ENCODE measurements around the gene C14orf93. TPM values are rescaled to one million over a fixed set of nuclear protein-coding genes. Genes with fewer than 3 reads are reported as not detected.

C14orf93 gene
- total RNA-seq, 1 donor from 2014 or later = 16.0 TPM

DNA sequence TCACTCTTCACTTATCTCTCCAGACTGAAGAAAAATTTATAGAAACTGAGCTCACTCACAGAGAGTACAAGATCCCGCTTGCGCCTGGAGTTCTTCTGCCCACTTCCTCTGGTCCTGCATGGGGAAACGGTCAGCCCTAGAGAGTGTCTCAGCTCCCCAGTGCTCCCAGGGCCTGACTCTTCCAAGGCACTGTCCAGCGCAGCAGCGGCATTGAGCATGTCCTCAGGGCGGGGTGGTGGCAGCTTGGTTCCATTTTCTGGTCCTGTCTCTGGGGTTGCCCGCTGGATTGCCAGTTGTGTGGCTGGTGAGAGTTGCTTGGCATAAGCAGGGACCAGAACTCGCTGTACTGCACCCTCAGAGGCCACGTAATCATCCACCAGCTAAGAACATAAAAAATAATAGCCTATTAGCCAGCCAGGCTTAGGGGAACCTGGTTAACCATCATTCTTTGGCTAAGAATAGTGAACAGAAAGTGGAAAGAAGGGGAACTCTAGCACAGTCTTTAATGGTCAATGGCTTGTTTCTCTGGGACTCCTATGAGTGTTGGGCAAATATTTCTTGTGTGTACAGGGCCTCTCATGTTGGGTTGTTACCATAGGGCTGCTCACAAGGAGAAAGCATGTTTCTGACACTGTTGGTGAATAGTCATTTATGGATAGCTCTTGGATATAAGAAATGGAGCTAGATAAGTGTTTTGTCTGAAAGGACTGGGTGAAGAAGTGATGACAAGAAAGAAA, 13.9 kb downstream of the C14orf93 start:
- intact Hi-C loops (cut with DNase I) = no loop called here
- DNase-seq (ENCODE audit: extremely low spot score in 2 of 2) = no peak
- TF ChIP-seq POLR2AphosphoS5 (IDR thresholded peaks at IDR 0.05; ENCODE audit: insufficient read depth in 1 of 2, low read depth in 1 of 2) = no peak
- TF ChIP-seq POLR2A (IDR thresholded peaks at IDR 0.05) = no peak
- TF ChIP-seq, protein P1, sequence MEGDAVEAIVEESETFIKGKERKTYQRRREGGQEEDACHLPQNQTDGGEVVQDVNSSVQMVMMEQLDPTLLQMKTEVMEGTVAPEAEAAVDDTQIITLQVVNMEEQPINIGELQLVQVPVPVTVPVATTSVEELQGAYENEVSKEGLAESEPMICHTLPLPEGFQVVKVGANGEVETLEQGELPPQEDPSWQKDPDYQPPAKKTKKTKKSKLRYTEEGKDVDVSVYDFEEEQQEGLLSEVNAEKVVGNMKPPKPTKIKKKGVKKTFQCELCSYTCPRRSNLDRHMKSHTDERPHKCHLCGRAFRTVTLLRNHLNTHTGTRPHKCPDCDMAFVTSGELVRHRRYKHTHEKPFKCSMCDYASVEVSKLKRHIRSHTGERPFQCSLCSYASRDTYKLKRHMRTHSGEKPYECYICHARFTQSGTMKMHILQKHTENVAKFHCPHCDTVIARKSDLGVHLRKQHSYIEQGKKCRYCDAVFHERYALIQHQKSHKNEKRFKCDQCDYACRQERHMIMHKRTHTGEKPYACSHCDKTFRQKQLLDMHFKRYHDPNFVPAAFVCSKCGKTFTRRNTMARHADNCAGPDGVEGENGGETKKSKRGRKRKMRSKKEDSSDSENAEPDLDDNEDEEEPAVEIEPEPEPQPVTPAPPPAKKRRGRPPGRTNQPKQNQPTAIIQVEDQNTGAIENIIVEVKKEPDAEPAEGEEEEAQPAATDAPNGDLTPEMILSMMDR (IDR thresholded peaks at IDR 0.05) = no peak

DNA sequence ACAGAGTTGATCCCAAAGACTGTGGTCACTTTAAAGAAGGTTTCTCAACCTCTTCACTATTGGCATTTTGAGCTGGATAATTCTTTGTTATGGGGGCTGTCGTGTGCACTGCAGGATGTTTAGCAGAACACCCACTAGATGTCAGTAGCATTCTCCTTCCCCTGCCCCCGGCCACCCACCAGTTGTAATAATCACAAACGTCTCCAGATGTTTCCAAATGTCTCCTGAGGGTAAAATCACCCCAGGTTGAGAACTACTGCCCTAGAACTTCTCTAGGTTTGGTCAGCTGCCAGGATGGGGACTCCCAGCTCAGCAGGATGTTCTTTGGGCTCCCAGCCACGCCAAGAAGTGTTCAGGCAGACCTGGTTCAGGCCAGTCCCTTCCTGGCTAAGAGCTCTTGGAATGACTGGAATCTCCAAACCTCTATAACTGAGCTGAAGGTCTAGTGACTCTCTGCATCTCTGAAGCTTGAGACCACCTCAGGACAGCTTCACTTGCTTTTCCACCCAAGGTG, 15.1 kb downstream of the C14orf93 start:
- intact Hi-C loops (cut with DNase I) = no loop called here

More for the DNA sequence above, 13.9 kb downstream of the C14orf93 start:
- Histone ChIP-seq H3K27ac (no peak overlapping the region), H3K36me3 (no peaks in the 10 kb centered on the region), H3K9me3 (no peaks in the 10 kb centered on the region), H3K4me3 (no peak overlapping the region), H3K4me1 (peaks cover 10% of the 10 kb centered on the region), H3K27me3 (no peaks in the 10 kb centered on the region)

DNA sequence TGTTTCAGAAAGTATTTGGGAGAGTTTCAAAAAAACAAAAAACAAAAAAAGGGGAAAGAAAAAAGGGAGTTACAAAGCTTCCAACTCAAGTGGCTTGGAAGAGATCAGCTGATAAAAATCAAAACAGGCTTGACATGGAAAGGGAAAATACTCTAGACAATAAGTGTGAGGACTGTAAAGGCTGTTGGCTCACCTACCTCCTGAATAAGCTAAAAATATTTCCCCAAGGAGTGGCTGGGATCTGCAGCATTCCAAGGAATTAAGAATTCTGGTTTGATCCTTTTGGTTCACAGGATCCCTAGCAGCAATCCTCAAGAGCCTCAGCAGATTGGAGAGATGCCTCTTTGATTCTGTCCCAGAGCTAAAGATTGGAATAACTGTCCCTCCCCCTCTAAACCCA, 16.4 kb downstream of the C14orf93 start:
- no peak for DNase-seq (ENCODE audit: extremely low spot score in 2 of 2)
- Histone ChIP-seq H3K27ac (no peak overlapping the region), H3K36me3 (peaks cover 0 to 6% of the 10 kb centered on the region in 2 donors), H3K4me3 (no peak overlapping the region), H3K27me3 (no peaks in the 10 kb centered on the region), H3K9me3 (no peaks in the 10 kb centered on the region), H3K4me1 (peaks cover 10% of the 10 kb centered on the region)
- intact Hi-C loops (cut with DNase I) = no loop called here
- TF ChIP-seq, protein P1 (IDR thresholded peaks at IDR 0.05) = no peak
- TF ChIP-seq POLR2AphosphoS5 (IDR thresholded peaks at IDR 0.05; ENCODE audit: insufficient read depth in 1 of 2, low read depth in 1 of 2) (no peak), POLR2A (IDR thresholded peaks at IDR 0.05) (no peak)

More for the DNA sequence above, 15.1 kb downstream of the C14orf93 start:
- TF ChIP-seq, protein P1 (IDR thresholded peaks at IDR 0.05) = peak in 2 of 3 experiments; percentile 33 to 37
- TF ChIP-seq POLR2A (IDR thresholded peaks at IDR 0.05) = no peak
- no peak for TF ChIP-seq POLR2AphosphoS5 (IDR thresholded peaks at IDR 0.05; ENCODE audit: insufficient read depth in 1 of 2, low read depth in 1 of 2)
- H3K27me3 ChIP-seq = no peaks in the 10 kb centered on the region
- no peak overlapping the region for H3K4me3 ChIP-seq
- H3K9me3 ChIP-seq = no peaks in the 10 kb centered on the region
- DNase-seq (ENCODE audit: extremely low spot score in 2 of 2) = no peak
- peaks cover 10% of the 10 kb centered on the region for H3K4me1 ChIP-seq
- peaks cover 0 to 1% of the 10 kb centered on the region in 2 donors for H3K36me3 ChIP-seq
- H3K27ac ChIP-seq = no peak overlapping the region

DNA sequence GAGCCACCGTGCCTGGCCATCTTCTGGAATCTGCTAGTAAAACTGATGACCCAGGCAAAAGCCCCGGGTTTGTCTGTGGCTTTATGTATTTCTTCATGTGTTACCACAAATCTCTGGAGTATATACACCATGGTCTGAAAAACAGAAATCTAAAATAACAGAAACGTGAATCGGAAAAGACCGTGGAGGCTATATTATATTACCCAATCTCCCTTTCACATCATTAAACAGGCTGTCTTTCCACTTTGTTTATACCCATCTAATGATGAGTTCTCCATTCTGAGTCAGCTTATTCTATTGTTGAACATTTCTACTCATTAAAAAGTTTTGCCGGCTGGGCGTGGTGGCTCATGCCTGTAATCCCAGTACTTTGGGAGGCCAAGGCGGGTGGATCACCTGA, 18.1 kb downstream of the C14orf93 start:
- Histone ChIP-seq H3K4me3 (no peak overlapping the region), H3K27me3 (no peaks in the 10 kb centered on the region), H3K27ac (no peak overlapping the region), H3K9me3 (no peaks in the 10 kb centered on the region), H3K36me3 (peaks cover 0 to 6% of the 10 kb centered on the region in 2 donors), H3K4me1 (peaks cover 10% of the 10 kb centered on the region)
- intact Hi-C loops (cut with DNase I) = no loop called here
- TF ChIP-seq POLR2AphosphoS5 (IDR thresholded peaks at IDR 0.05; ENCODE audit: insufficient read depth in 1 of 2, low read depth in 1 of 2) = peak in 1 of 2 donors; percentile 32
- TF ChIP-seq, protein P1 (IDR thresholded peaks at IDR 0.05) = no peak
- no peak for DNase-seq (ENCODE audit: extremely low spot score in 2 of 2)

DNA sequence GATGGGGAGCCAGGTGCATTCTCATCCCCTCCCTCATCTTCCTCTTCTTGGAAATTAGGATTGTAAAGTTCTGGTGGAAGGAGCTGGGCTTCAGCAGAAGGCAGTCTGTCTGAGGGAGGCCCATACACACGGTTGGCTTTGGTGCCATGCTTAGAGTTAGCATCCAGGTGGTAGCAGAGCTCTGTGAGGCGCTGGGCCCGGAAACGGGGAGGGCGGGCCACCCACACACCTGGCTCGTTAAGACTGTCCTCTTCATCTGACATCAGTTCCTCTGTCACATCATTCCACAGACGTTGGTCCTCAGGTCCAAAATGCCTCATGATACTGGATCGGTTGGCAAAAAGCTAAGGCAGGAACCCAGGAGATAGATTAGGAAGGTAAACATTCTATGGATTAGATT, 22.7 kb downstream of the C14orf93 start:
- intact Hi-C loops (cut with DNase I) = loop anchor here (1.0 kb wide), 1 partner anchor 71 kb away; no protein-coding TSS in a partner anchor
- no peak for DNase-seq (ENCODE audit: extremely low spot score in 2 of 2)
- TF ChIP-seq POLR2A (IDR thresholded peaks at IDR 0.05) (no peak), POLR2AphosphoS5 (IDR thresholded peaks at IDR 0.05; ENCODE audit: insufficient read depth in 1 of 2, low read depth in 1 of 2) (no peak)
- TF ChIP-seq, protein P1 (IDR thresholded peaks at IDR 0.05) = no peak

More for the DNA sequence above, 22.7 kb downstream of the C14orf93 start:
- Histone ChIP-seq H3K27me3 (no peaks in the 10 kb centered on the region), H3K9me3 (no peaks in the 10 kb centered on the region), H3K36me3 (peaks cover 0 to 6% of the 10 kb centered on the region in 2 donors), H3K27ac (no peak overlapping the region), H3K4me3 (no peak overlapping the region), H3K4me1 (no peaks in the 10 kb centered on the region)
